Loucy (cell line): ENCODE results near the gene KMT2E.

Experiments
- H2AFZ ChIP-seq: fragments of 200-600 bp; sonication (generic); 2 replicates; pipeline ENCODE4 v1.6.0; 2016; ENCODE audit warnings: antibody characterized with exemption, mild to moderate bottlenecking, low read length, moderate library complexity
- H3F3A ChIP-seq: fragments of 200-600 bp; 2 replicates; pipeline ENCODE4 v1.6.0; 2016; ENCODE audit warnings: antibody characterized with exemption, low read depth, mild to moderate bottlenecking
- H3K27me3 ChIP-seq: fragments of 200-600 bp; sonication (generic); 2 replicates; pipeline ENCODE4 v1.6.1; 2014; ENCODE audit warnings: low read length, mild to moderate bottlenecking; ENCODE audit not compliant: insufficient read depth, poor library complexity, severe bottlenecking
- H3K36me3 ChIP-seq: fragments of 200-600 bp; sonication (generic); 2 replicates; pipeline ENCODE4 v1.6.1; 2016; ENCODE audit warnings: low read length; ENCODE audit not compliant: insufficient read depth
- H3K4me1 ChIP-seq: fragments of 200-600 bp; sonication (generic); 2 replicates; pipeline ENCODE4 v1.5.1; 2014; ENCODE audit warnings: low read length, mild to moderate bottlenecking; ENCODE audit not compliant: insufficient read depth, poor library complexity, severe bottlenecking
- H3K4me2 ChIP-seq: fragments of 200-600 bp; sonication (generic); 2 replicates; pipeline ENCODE4 v1.6.0; 2014; ENCODE audit warnings: antibody characterized with exemption, low read length, low read depth, mild to moderate bottlenecking; ENCODE audit not compliant: poor library complexity, severe bottlenecking
- H3K4me3 ChIP-seq: fragments of 200-600 bp; sonication (generic); 2 replicates; pipeline ENCODE4 v1.5.1; 2014; ENCODE audit warnings: low read length, mild to moderate bottlenecking, mixed read lengths; ENCODE audit not compliant: poor library complexity, severe bottlenecking
- H3K79me2 ChIP-seq: fragments of 200-600 bp; sonication (generic); 2 replicates; pipeline ENCODE4 v1.6.1; 2014; ENCODE audit warnings: low read length; ENCODE audit not compliant: insufficient read depth
- H3K9ac ChIP-seq: fragments of 200-600 bp; sonication (generic); 2 replicates; pipeline ENCODE4 v1.6.0; 2014; ENCODE audit warnings: mild to moderate bottlenecking, low read depth, low read length, moderate library complexity; ENCODE audit not compliant: poor library complexity, severe bottlenecking
- H3K9me2 ChIP-seq: fragments of 200-600 bp; sonication (generic); replicated peaks from 2 replicates; pipeline ENCODE4 v1.6.1; 2016; ENCODE audit warnings: low read depth, low read length, mixed read lengths
- H3K9me3 ChIP-seq: fragments of 200-600 bp; sonication (generic); 2 replicates; pipeline ENCODE4 v1.6.1; 2014; ENCODE audit warnings: mild to moderate bottlenecking, antibody characterized with exemption, low read length, low read depth; ENCODE audit not compliant: insufficient read depth
- H4K20me1 ChIP-seq: fragments of 200-600 bp; sonication (generic); 2 replicates; pipeline ENCODE4 v1.6.0; 2014; ENCODE audit warnings: antibody characterized with exemption, low read length, mild to moderate bottlenecking; ENCODE audit not compliant: insufficient read depth, poor library complexity, severe bottlenecking
- CTCF ChIP-seq: fragments of 200-600 bp; sonication (generic); conservative IDR thresholded peaks from 2 replicates; pipeline ENCODE4 v1.5.1; 2014; ENCODE audit warnings: mild to moderate bottlenecking, antibody characterized with exemption, low read length
- EZH2phosphoT487 ChIP-seq: fragments of 200-600 bp; IDR thresholded peaks from 2 replicates; pipeline ENCODE4 v1.6.1; 2018; ENCODE audit warnings: antibody characterized with exemption, mild to moderate bottlenecking, moderate library complexity, borderline replicate concordance

Gene KMT2E

GRCh38 chr7:104968648-104969047, 45.4 kb upstream of the KMT2E start:
- no peak overlapping the region for H2AFZ ChIP-seq
- H3K36me3 ChIP-seq, result no peaks in the 10 kb centered on the region
- no peaks in the 10 kb centered on the region for H3K9me3 ChIP-seq
- no peaks in the 10 kb centered on the region for H3F3A ChIP-seq
- no peak overlapping the region for H3K4me3 ChIP-seq
- H3K9me2 ChIP-seq, result no peaks in the 10 kb centered on the region
- H3K79me2 ChIP-seq, result no peaks in the 10 kb centered on the region
- no peaks in the 10 kb centered on the region for H4K20me1 ChIP-seq
- no peak overlapping the region for H3K9ac ChIP-seq
- H3K4me2 ChIP-seq, result no peak overlapping the region
- H3K4me1 ChIP-seq, result no peaks in the 10 kb centered on the region
- no peaks in the 10 kb centered on the region for H3K27me3 ChIP-seq
- TF ChIP-seq CTCF (no peak), EZH2phosphoT487 (no peak)

GRCh38 chr7:104969183-104969582, 44.8 kb upstream of the KMT2E start:
- Histone ChIP-seq H2AFZ (no peak overlapping the region), H3K9ac (no peak overlapping the region), H3K4me3 (no peak overlapping the region), H3K27me3 (no peaks in the 10 kb centered on the region), H3K9me2 (no peaks in the 10 kb centered on the region), H4K20me1 (no peaks in the 10 kb centered on the region), H3K79me2 (no peaks in the 10 kb centered on the region), H3K4me2 (no peak overlapping the region), H3K4me1 (no peaks in the 10 kb centered on the region), H3K36me3 (no peaks in the 10 kb centered on the region), H3F3A (no peaks in the 10 kb centered on the region), H3K9me3 (no peaks in the 10 kb centered on the region)
- TF ChIP-seq CTCF (no peak), EZH2phosphoT487 (no peak)

- no peak overlapping the region for H3K4me3 ChIP-seq
- TF ChIP-seq EZH2phosphoT487, result no peak
- TF ChIP-seq CTCF, result no peak
- no peak overlapping the region for H3K9ac ChIP-seq
- H3F3A ChIP-seq, result no peaks in the 10 kb centered on the region
- H4K20me1 ChIP-seq, result no peaks in the 10 kb centered on the region
- H3K36me3 ChIP-seq, result no peaks in the 10 kb centered on the region
- H3K79me2 ChIP-seq, result no peaks in the 10 kb centered on the region
- no peaks in the 10 kb centered on the region for H3K9me3 ChIP-seq
- H3K9me2 ChIP-seq, result no peaks in the 10 kb centered on the region
- H3K4me1 ChIP-seq, result no peaks in the 10 kb centered on the region
- H2AFZ ChIP-seq, result no peak overlapping the region
- no peak overlapping the region for H3K4me2 ChIP-seq
- no peaks in the 10 kb centered on the region for H3K27me3 ChIP-seq
These were observed 42.5 kb upstream of the KMT2E start for GRCh38 chr7:104971290-104972071.
